HG02798 (cell line): ENCODE results near the gene TPTE2.
"Not testable (repeated sequence)": the region's sequence is repeated elsewhere in the genome, so short reads cannot be mapped to it uniquely, and the experiment has no call there.

Experiments used
- ATAC-seq: cut with Tn5 transposase; IDR thresholded peaks from one replicate; pipeline ENCODE4 v1.9.1; 2021; ENCODE audit warnings: mild to moderate bottlenecking; ENCODE audit not compliant: unreplicated experiment, poor library complexity

The TPTE2 gene

GRCh38 chr13:19561127-19561582 lies at the start of gene TPTE2:
Gene TPTE2, minus strand, starts transcription at chr13:19561532. Its CDS starts 58,298 bp downstream, at chr13:19503234.
- ATAC-seq, result not testable (repeated sequence)

- ATAC-seq, result no peak
These were observed 46.3 kb upstream of the TPTE2 start for GRCh38 chr13:19607523-19608078.

- ATAC-seq, result no peak
These were observed 45.4 kb upstream of the TPTE2 start for GRCh38 chr13:19606737-19607136.

- no peak for ATAC-seq
These were observed 44.8 kb upstream of the TPTE2 start for GRCh38 chr13:19606152-19606551.

GRCh38 chr13:19605161-19605955 lies 44.0 kb upstream of the TPTE2 start:
- ATAC-seq, result no peak

- ATAC-seq, result no peak
These were observed 43.0 kb upstream of the TPTE2 start for GRCh38 chr13:19604306-19604705.

GRCh38 chr13:19601749-19602725 lies 40.7 kb upstream of the TPTE2 start:
- ATAC-seq, result peak; percentile 90

GRCh38 chr13:19597523-19597922 lies 36.2 kb upstream of the TPTE2 start:
- no peak for ATAC-seq

- ATAC-seq, result no peak
These were observed 35.6 kb upstream of the TPTE2 start for GRCh38 chr13:19596960-19597361.

GRCh38 chr13:19596086-19596485 lies 34.8 kb upstream of the TPTE2 start:
- no peak for ATAC-seq

GRCh38 chr13:19592657-19593180 lies 31.4 kb upstream of the TPTE2 start:
- ATAC-seq, result no peak

GRCh38 chr13:19591864-19592263 lies 30.5 kb upstream of the TPTE2 start:
- no peak for ATAC-seq

GRCh38 chr13:19590423-19590822 lies 29.1 kb upstream of the TPTE2 start:
- no peak for ATAC-seq

GRCh38 chr13:19589312-19589711 lies 28.0 kb upstream of the TPTE2 start:
- ATAC-seq, result no peak

- ATAC-seq, result peak; percentile 82
These were observed 26.4 kb upstream of the TPTE2 start for GRCh38 chr13:19587635-19588300.

- peak; percentile 87 for ATAC-seq
These were observed 25.7 kb upstream of the TPTE2 start for GRCh38 chr13:19586904-19587634.

- ATAC-seq, result peak; percentile 38
These were observed 20.3 kb upstream of the TPTE2 start for GRCh38 chr13:19581675-19582074.

- no peak for ATAC-seq
These were observed 13.9 kb upstream of the TPTE2 start for GRCh38 chr13:19575230-19575629.

- ATAC-seq, result peak; percentile 53
These were observed 11.9 kb upstream of the TPTE2 start for GRCh38 chr13:19573120-19573716.
